ENCODE data around the gene TUBB.
"Not testable (repeated sequence)": the region's sequence is repeated elsewhere in the genome, so short reads cannot be mapped to it uniquely, and the experiment has no call there.

Gene TUBB

GRCh38 chr6:30759575-30760239 is 39.6 kb downstream of the TUBB start:
- DNase-seq (ENCODE audit: low read depth in 3 of 3): no peak

- DNase-seq (ENCODE audit: low read depth in 3 of 3): no peak
Observed at GRCh38 chr6:30760549-30760948, 40.4 kb downstream of the TUBB start.

GRCh38 chr6:30761791-30762429 is 41.8 kb downstream of the TUBB start:
- no peak for DNase-seq (ENCODE audit: low read depth in 3 of 3)

GRCh38 chr6:30763155-30763617 is 43.0 kb downstream of the TUBB start:
- no peak for DNase-seq (ENCODE audit: low read depth in 3 of 3)

GRCh38 chr6:30763618-30764489 is 43.7 kb downstream of the TUBB start:
- DNase-seq (ENCODE audit: low read depth in 3 of 3): no peak

- not testable (repeated sequence) for DNase-seq (ENCODE audit: low read depth in 3 of 3)
Observed at GRCh38 chr6:30764490-30765043, 44.4 kb downstream of the TUBB start.

GRCh38 chr6:30765495-30765894 is 45.3 kb downstream of the TUBB start:
- DNase-seq (ENCODE audit: low read depth in 3 of 3): not testable (repeated sequence)

GRCh38 chr6:30766461-30767157 is 46.5 kb downstream of the TUBB start:
- DNase-seq (ENCODE audit: low read depth in 3 of 3): no peak

GRCh38 chr6:30767158-30767943 is 47.2 kb downstream of the TUBB start:
- no peak for DNase-seq (ENCODE audit: low read depth in 3 of 3)

GRCh38 chr6:30767944-30768301 is 47.8 kb downstream of the TUBB start:
- DNase-seq (ENCODE audit: low read depth in 3 of 3): no peak

GRCh38 chr6:30768634-30769087 is 48.5 kb downstream of the TUBB start:
- DNase-seq (ENCODE audit: low read depth in 3 of 3): no peak

GRCh38 chr6:30769088-30769852 is 49.1 kb downstream of the TUBB start:
- peak; percentile 65 to 89 (median 68) for DNase-seq (ENCODE audit: low read depth in 3 of 3)

- no peak for DNase-seq (ENCODE audit: low read depth in 3 of 3)
Observed at GRCh38 chr6:30769853-30770524, 49.8 kb downstream of the TUBB start.

GRCh38 chr6:30770592-30770991 is 50.4 kb downstream of the TUBB start:
- no peak for DNase-seq (ENCODE audit: low read depth in 3 of 3)

- DNase-seq (ENCODE audit: low read depth in 3 of 3): no peak
Observed at GRCh38 chr6:30774701-30775100, 54.5 kb downstream of the TUBB start.
